Measurements from ENCODE around the gene NRARP. TPM values are rescaled to one million over a fixed set of nuclear protein-coding genes. Genes with fewer than 3 reads are reported as not detected.

Gene NRARP
- total RNA-seq, 1 experiment from 2014 or later: 7.4 TPM

DNA sequence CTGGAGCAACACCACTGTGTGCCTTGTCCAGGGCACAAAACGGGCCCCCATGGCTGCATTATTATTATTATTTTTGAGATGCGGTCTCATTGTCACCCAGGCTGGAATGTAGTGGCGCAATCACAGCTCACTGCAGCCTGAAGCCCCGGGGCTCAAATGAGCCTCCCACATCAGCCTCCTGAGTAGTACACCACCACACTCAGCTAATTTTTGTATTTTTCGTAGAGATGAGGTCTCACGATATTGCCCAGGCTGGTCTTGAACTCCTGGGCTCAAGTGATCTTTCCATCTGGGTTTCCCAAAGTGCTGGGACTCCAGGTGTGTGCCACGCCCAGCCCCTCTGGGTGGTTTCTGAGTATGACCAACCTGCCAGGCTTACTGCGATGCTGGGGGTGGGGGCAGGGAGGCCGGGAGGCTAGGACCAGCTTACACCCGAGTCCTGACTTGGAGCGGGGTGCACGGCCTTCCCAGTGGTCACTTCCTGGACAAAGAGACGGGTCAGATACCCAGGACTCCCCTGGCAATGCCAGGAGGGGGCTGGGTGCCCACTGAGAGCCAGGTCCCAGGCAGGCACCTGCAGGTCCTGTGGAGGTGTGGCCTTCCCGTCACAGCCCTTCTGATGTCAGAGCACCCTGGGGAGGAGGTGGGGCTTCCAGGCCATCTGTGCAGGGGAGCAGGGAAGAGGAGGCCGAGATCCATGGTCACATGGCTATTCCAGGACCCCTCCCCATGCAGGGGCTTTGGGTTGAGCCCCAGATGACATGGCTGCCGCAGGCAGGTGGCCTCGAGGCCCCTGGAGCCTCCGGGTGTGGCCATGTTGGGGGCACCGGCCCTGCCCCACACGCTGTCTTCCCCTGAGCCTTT, 8.3 kb upstream of the NRARP start:
- no peak for DNase-seq (ENCODE audit: low spot score)
- TF ChIP-seq EZH2 (IDR thresholded peaks at IDR 0.05; ENCODE audit: borderline replicate concordance, low read depth, low read length, poor library complexity, severe bottlenecking): no peak
- TF ChIP-seq, protein P1, sequence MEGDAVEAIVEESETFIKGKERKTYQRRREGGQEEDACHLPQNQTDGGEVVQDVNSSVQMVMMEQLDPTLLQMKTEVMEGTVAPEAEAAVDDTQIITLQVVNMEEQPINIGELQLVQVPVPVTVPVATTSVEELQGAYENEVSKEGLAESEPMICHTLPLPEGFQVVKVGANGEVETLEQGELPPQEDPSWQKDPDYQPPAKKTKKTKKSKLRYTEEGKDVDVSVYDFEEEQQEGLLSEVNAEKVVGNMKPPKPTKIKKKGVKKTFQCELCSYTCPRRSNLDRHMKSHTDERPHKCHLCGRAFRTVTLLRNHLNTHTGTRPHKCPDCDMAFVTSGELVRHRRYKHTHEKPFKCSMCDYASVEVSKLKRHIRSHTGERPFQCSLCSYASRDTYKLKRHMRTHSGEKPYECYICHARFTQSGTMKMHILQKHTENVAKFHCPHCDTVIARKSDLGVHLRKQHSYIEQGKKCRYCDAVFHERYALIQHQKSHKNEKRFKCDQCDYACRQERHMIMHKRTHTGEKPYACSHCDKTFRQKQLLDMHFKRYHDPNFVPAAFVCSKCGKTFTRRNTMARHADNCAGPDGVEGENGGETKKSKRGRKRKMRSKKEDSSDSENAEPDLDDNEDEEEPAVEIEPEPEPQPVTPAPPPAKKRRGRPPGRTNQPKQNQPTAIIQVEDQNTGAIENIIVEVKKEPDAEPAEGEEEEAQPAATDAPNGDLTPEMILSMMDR (conservative IDR thresholded peaks at IDR 0.05; ENCODE audit: low read depth, low read length): no peak
- Histone ChIP-seq H3K9me3 (ENCODE audit: low read depth, low read length, poor library complexity, severe bottlenecking) (no peaks in the 10 kb centered on the region), H3K27me3 (replicated peaks; ENCODE audit: insufficient read depth, low read depth, low read length, poor library complexity) (no peaks in the 10 kb centered on the region), H3K4me3 (ENCODE audit: low read depth, low read length, poor library complexity, severe bottlenecking) (no peak overlapping the region), H3K4me1 (ENCODE audit: insufficient read depth, low read length, poor library complexity, severe bottlenecking) (peaks cover 12% of the 10 kb centered on the region), H3K36me3 (ENCODE audit: insufficient read depth, low read length, poor library complexity, severe bottlenecking) (no peaks in the 10 kb centered on the region), H3K27ac (ENCODE audit: low read depth, low read length, poor library complexity, severe bottlenecking) (no peak overlapping the region)
- BruUV-seq (replicated peaks): no TSS peak
- POLR2A ChIA-PET (ENCODE audit: low non-redundant PET): no interaction called here
- CTCF ChIA-PET: no interaction called here
- intact Hi-C loops (cut with micrococcal nuclease; ENCODE audit: unreplicated experiment): no loop called here

DNA sequence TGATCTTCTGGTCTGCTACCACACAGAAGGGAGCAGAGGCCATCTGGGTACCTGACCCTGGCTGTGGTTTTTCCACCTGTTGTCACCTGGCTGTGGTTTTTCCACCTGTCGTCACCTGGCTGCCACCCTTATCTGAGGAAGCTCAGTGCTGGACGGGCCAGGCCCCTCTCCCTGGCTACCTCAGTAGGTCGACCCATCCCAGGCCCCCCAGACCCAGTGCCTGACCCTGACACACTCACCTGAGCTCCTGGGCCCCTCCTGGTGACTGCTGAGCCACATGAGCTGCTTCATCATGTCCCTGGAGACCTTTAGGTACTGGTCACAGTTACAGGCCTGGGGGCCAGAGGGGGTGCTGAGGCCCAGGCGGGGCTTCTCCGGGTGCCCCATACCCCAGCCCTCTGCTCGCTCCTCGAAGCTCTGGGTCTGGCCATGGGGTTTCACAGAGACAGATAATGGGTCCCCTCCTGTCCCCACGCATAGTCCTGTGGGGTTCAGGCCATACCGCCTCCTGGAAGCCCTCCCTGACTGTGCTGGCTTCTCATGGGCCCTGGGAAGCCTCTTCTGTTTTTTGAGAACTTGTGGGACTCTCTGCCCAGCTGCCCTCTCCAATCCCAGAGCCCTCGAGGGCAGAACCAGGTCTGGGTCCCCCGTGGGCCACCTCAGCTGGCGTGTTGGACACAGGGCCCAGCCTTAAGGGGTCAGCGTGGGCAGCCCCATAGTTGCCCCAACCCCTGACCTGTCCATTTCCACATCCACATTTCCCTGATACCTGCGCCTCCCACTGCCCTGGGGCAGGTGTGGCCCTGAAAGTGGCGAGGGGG, 7.5 kb upstream of the NRARP start:
- intact Hi-C loops (cut with micrococcal nuclease; ENCODE audit: unreplicated experiment): no loop called here
- ChIA-PET POLR2A (ENCODE audit: low non-redundant PET) (no interaction called here), CTCF (no interaction called here)
- H3K27me3 ChIP-seq (replicated peaks; ENCODE audit: insufficient read depth, low read depth, low read length, poor library complexity): no peaks in the 10 kb centered on the region
- H3K4me1 ChIP-seq (ENCODE audit: insufficient read depth, low read length, poor library complexity, severe bottlenecking): peaks cover 19% of the 10 kb centered on the region
- H3K27ac ChIP-seq (ENCODE audit: low read depth, low read length, poor library complexity, severe bottlenecking): no peak overlapping the region
- H3K9me3 ChIP-seq (ENCODE audit: low read depth, low read length, poor library complexity, severe bottlenecking): no peaks in the 10 kb centered on the region
- TF ChIP-seq, protein P1 (conservative IDR thresholded peaks at IDR 0.05; ENCODE audit: low read depth, low read length): no peak
- no peak for TF ChIP-seq EZH2 (IDR thresholded peaks at IDR 0.05; ENCODE audit: borderline replicate concordance, low read depth, low read length, poor library complexity, severe bottlenecking)
- no peak for DNase-seq (ENCODE audit: low spot score)
- no peak overlapping the region for H3K4me3 ChIP-seq (ENCODE audit: low read depth, low read length, poor library complexity, severe bottlenecking)
- BruUV-seq (replicated peaks): no TSS peak
- no peaks in the 10 kb centered on the region for H3K36me3 ChIP-seq (ENCODE audit: insufficient read depth, low read length, poor library complexity, severe bottlenecking)

DNA sequence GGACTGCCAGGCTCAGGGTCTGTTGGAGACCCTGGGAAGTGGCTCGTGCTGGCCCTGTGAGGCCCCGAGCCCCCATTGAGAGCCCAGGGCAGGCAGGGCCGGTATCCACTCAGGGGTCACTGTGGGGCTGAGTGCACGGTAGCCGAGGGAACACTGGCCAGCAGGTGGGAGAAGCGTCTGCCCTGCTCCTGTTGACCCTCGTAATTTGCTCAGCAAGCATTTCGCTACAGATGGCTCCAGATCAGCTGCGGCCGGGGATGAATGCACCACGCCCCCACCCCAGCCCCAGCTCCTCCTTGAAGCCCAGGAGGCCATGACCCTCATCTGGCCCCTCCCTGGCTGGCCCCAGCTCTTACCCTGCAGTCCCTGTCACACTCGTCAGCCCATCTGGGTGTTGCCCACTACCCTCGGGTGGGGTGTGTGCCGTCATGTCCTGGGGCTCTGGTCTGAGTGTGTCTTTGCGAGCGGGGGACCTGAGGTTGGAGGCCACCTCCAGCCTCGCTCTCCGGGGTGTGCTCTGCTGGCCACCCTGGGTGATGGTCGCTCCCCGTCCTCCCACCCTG, 6.1 kb upstream of the NRARP start:
- DNase-seq (ENCODE audit: low spot score): no peak
- CTCF ChIA-PET: no interaction called here
- no peak overlapping the region for H3K4me3 ChIP-seq (ENCODE audit: low read depth, low read length, poor library complexity, severe bottlenecking)

More for the DNA sequence above, 6.1 kb upstream of the NRARP start:
- TF ChIP-seq, protein P1 (conservative IDR thresholded peaks at IDR 0.05; ENCODE audit: low read depth, low read length): no peak
- TF ChIP-seq EZH2 (IDR thresholded peaks at IDR 0.05; ENCODE audit: borderline replicate concordance, low read depth, low read length, poor library complexity, severe bottlenecking): no peak
- H3K9me3 ChIP-seq (ENCODE audit: low read depth, low read length, poor library complexity, severe bottlenecking): no peaks in the 10 kb centered on the region
- BruUV-seq (replicated peaks): no TSS peak
- peaks cover 33% of the 10 kb centered on the region for H3K4me1 ChIP-seq (ENCODE audit: insufficient read depth, low read length, poor library complexity, severe bottlenecking)
- H3K36me3 ChIP-seq (ENCODE audit: insufficient read depth, low read length, poor library complexity, severe bottlenecking): no peaks in the 10 kb centered on the region
- H3K27me3 ChIP-seq (replicated peaks; ENCODE audit: insufficient read depth, low read depth, low read length, poor library complexity): no peaks in the 10 kb centered on the region
- intact Hi-C loops (cut with micrococcal nuclease; ENCODE audit: unreplicated experiment): no loop called here
- no peak overlapping the region for H3K27ac ChIP-seq (ENCODE audit: low read depth, low read length, poor library complexity, severe bottlenecking)
- POLR2A ChIA-PET (ENCODE audit: low non-redundant PET): no interaction called here
